Gastroesophageal sphincter (tissue), 4 donors: ENCODE measurements around the gene CFAP74. TPM values are rescaled to one million over a fixed set of nuclear protein-coding genes. Genes with fewer than 3 reads are reported as not detected.

Experiments
- ATAC-seq: fragments of 150-250 bp; one replicate; pipeline ENCODE4 v1.9.1; 2016; ENCODE audit warnings: mild to moderate bottlenecking, moderate library complexity
- H3K27ac ChIP-seq, 4 donors: fragments of 200-600 bp; sonication (generic) in 3 of 4; 1 replicate in 3 of 4; 2 replicates in 1 of 4; pipeline ENCODE4 v1.5.1; 2016 to 2019
- H3K27me3 ChIP-seq: fragments of 200-600 bp; sonication (generic); one replicate; pipeline ENCODE4 v1.5.1; 2019
- H3K36me3 ChIP-seq, 2 donors: fragments of 200-600 bp; sonication (generic); one replicate each; pipeline ENCODE4 v1.5.1; 2019; ENCODE audit warnings: control low read depth in 1 of 2
- H3K4me1 ChIP-seq, 3 donors: fragments of 200-600 bp; sonication (generic); 1 replicate in 2 of 3; 2 replicates in 1 of 3; pipeline ENCODE4 v1.5.1; 2016 to 2019; ENCODE audit warnings: control low read depth in 2 of 3
- H3K4me3 ChIP-seq, 2 donors: fragments of 200-600 bp; sonication (generic); one replicate each; pipeline ENCODE4 v1.5.1; 2019; ENCODE audit warnings: mild to moderate bottlenecking in 1 of 2, moderate library complexity in 1 of 2
- H3K9me3 ChIP-seq, 3 donors: fragments of 200-600 bp; sonication (generic); one replicate each; pipeline ENCODE4 v1.5.1; 2017 to 2019; ENCODE audit warnings: control low read depth in 2 of 3
- EP300 ChIP-seq: sonication (generic); formaldehyde crosslinking; IDR thresholded peaks from one replicate; pipeline ENCODE4 v1.6.1; 2017; ENCODE audit warnings: antibody characterized with exemption, mild to moderate bottlenecking
- POLR2A ChIP-seq, 2 donors: fragments of 450-650 bp; IDR thresholded peaks; one replicate each; pipeline ENCODE4 v1.6.1; 2017; ENCODE audit warnings: antibody characterized with exemption in 2 of 2, mild to moderate bottlenecking in 2 of 2, moderate library complexity in 1 of 2
- POLR2AphosphoS5 ChIP-seq: sonication (generic); formaldehyde crosslinking; IDR thresholded peaks from one replicate; pipeline ENCODE4 v1.6.1; 2017; ENCODE audit warnings: antibody characterized with exemption
- WGBS, 2 donors: methylation state at CpG; one replicate each; pipeline ENCODE4 v1.1.5; 2018; ENCODE audit warnings: low coverage in 1 of 2; 5-methylcytosine and 5-hydroxymethylcytosine counted together
- total RNA-seq, 4 donors: library from RNA; depleted of rRNA; stranded (reverse); fragments of >200 nt; gene quantifications; one replicate each; pipeline ENCODE4 v1.1.0, GENCODE V29; 2016
- TF ChIP-seq, protein P1 (sequence below), 4 experiments: fragments of 200-600 bp in 2 of 4; fragments of 450-650 bp in 2 of 4; sonication (generic) in 1 of 4; IDR thresholded peaks; one replicate each; pipeline ENCODE4 v1.5.1; 2017 to 2019; ENCODE audit warnings: antibody characterized with exemption in 4 of 4, mild to moderate bottlenecking in 2 of 4, moderate library complexity in 2 of 4

Gene CFAP74
- total RNA-seq, 4 donors from 2014 or later = 0.12 TPM; not detected in 3

DNA sequence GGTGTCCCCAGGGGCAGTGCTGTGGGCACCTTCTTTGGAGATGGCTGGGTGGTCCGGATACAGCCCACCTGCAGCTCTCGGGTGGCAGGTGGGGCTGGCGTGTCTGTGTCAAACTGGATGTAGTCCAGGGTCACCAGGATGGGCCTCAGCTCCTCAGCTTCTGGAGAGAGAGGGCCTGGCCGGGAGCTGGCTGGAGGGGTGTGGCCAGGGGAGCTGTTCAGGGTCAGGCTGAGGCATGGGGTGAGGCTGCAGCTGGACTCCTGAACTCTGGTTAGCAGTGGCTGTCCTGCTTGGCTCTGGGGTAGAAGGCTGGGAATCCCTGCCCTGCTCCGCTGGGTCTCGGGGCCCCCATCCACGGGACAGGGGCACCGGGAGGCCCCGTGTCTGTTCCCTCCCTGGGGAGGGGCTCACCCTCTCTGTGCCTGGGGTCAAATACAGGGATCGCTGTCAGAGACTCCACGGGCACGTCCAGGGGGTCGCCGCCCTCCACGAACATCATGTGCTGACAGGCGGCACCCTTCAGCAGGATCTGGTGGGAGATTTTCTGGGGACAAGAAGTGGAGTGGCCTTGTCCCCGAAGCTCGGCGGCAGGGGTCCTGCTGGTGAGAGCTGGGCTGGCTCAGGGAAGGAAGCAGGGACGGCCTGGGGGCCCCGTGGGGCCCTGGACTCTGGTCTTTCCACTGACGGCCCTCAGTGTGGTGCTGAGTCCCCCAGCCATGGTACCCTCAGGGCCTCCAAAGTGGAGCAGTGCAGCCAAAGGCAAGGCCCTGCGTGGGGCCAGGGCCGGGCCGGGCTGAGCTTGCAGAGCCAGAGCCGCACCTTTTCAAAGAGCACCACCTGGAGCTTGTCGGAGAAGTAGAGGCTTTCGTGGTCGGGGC is 80.4 kb downstream of the CFAP74 start:
- Histone ChIP-seq H3K4me1 (peaks cover 3 to 19% (median 7%) of the 10 kb centered on the region in 3 donors), H3K4me3 (no peak overlapping the region), H3K9me3 (no peaks in the 10 kb centered on the region), H3K27me3 (no peaks in the 10 kb centered on the region), H3K36me3 (no peaks in the 10 kb centered on the region), H3K27ac (no peak overlapping the region)
- no peak for TF ChIP-seq POLR2AphosphoS5
- TF ChIP-seq EP300 = no peak
- 20% methylated on average over 1 of the region's 29 CpGs; no CpG with 5 or more reads in 1 of the 2 donors for WGBS, 2 donors
- ATAC-seq = no peak

DNA sequence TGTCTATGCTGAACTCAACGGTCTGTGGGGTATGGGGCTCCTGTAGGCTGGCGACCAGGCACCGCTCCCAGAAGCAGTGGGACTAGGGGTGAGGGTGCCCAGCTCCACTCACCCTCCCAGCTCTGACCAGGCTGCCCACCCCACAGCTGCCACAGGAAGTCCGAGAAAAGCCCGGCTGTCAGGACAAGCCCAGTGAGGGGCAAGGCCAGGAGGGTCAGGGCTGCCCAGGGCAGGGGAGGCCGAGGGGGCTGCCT is 81.0 kb downstream of the CFAP74 start:
- no peak overlapping the region for H3K27ac ChIP-seq
- H3K27me3 ChIP-seq = no peaks in the 10 kb centered on the region
- WGBS, 2 donors = no CpG with 5 or more reads among the region's 6 CpGs
- ATAC-seq = no peak
- H3K36me3 ChIP-seq = no peaks in the 10 kb centered on the region
- H3K4me1 ChIP-seq = peaks cover 3 to 23% (median 11%) of the 10 kb centered on the region in 3 donors
- no peak overlapping the region for H3K4me3 ChIP-seq
- H3K9me3 ChIP-seq = no peaks in the 10 kb centered on the region
- TF ChIP-seq, protein P1, sequence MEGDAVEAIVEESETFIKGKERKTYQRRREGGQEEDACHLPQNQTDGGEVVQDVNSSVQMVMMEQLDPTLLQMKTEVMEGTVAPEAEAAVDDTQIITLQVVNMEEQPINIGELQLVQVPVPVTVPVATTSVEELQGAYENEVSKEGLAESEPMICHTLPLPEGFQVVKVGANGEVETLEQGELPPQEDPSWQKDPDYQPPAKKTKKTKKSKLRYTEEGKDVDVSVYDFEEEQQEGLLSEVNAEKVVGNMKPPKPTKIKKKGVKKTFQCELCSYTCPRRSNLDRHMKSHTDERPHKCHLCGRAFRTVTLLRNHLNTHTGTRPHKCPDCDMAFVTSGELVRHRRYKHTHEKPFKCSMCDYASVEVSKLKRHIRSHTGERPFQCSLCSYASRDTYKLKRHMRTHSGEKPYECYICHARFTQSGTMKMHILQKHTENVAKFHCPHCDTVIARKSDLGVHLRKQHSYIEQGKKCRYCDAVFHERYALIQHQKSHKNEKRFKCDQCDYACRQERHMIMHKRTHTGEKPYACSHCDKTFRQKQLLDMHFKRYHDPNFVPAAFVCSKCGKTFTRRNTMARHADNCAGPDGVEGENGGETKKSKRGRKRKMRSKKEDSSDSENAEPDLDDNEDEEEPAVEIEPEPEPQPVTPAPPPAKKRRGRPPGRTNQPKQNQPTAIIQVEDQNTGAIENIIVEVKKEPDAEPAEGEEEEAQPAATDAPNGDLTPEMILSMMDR (IDR thresholded peaks at IDR 0.05) = no peak
- TF ChIP-seq EP300 (no peak), POLR2A (IDR thresholded peaks at IDR 0.05) (no peak), POLR2AphosphoS5 (no peak)

DNA sequence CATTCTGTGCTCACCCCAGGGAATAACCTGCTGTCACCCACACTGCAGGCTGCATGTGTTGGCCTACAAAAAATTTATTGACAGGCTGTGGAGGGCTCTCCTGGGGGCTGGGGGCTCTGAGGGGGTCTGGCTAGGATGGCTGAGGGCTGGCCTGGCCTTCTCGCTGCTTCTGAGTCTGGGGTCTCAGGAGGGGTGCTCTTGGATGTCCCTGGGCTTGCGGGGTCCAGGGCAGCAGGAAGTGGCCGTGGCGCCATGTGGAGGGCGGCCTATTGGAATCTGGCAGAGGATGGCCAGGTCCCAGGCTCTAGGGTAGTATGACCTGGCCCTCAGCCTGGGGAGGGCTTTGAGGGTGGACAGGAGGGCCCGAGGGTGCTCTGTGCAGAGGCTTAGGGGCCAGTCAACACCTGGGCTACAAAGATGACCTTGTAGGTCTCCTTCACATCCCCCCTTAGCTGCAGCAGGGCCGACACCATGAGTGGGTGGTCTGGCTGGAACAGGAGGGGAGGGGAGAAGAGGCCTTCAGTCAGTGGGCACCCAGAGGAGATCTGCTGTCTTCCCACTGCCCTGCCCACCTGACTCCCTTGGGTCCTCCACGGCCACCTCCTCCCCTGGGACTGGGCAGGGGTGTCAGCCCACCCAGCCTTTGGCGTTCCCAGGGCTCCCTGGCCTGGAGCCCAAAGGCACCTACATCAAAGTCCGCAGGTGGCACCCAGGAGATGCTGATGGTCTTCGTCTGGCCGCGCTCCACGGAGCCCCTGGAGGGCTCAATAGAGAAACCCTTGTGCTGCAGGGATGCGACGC is 81.5 kb downstream of the CFAP74 start:
- Histone ChIP-seq H3K27ac (no peak overlapping the region), H3K4me3 (no peak overlapping the region), H3K36me3 (no peaks in the 10 kb centered on the region), H3K9me3 (no peaks in the 10 kb centered on the region), H3K27me3 (no peaks in the 10 kb centered on the region), H3K4me1 (peaks cover 3 to 23% (median 11%) of the 10 kb centered on the region in 3 donors)
- no peak for TF ChIP-seq POLR2AphosphoS5
- no peak for TF ChIP-seq EP300
- TF ChIP-seq POLR2A (IDR thresholded peaks at IDR 0.05) = no peak
- TF ChIP-seq, protein P1 (IDR thresholded peaks at IDR 0.05) = no peak
- WGBS, 2 donors = 100% methylated on average over 1 of the region's 16 CpGs; no CpG with 5 or more reads in 1 of the 2 donors
- no peak for ATAC-seq

DNA sequence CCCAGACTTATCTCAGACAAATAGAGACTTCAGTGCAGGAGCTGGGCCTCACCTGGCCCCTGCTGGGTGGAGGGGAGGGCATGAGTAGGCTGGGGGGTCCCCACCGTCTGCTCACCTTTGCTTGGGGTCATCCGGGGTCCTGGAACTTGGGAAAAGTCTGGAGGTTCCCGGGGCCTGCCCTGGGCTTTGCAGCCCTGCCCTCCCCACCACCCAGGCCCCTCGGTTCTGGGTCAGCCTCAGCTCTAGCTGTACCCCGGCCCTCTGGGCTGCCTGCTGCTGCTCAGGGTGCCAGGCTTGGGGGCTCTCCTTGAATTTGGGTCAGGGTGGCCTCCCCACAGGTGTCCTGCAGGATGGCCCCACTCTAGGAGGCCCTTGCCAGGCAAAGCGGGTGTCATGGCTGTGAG is 82.1 kb downstream of the CFAP74 start:
- H3K4me3 ChIP-seq = no peak overlapping the region
- H3K9me3 ChIP-seq = no peaks in the 10 kb centered on the region
- no peaks in the 10 kb centered on the region for H3K27me3 ChIP-seq
- peaks cover 3 to 23% (median 11%) of the 10 kb centered on the region in 3 donors for H3K4me1 ChIP-seq
- H3K27ac ChIP-seq = no peak overlapping the region
- TF ChIP-seq, protein P1 (IDR thresholded peaks at IDR 0.05) = no peak
- TF ChIP-seq POLR2A (IDR thresholded peaks at IDR 0.05) (no peak), POLR2AphosphoS5 (no peak), EP300 (no peak)
- ATAC-seq = no peak
- WGBS, 2 donors = no CpG with 5 or more reads among the region's 6 CpGs
- no peaks in the 10 kb centered on the region for H3K36me3 ChIP-seq

DNA sequence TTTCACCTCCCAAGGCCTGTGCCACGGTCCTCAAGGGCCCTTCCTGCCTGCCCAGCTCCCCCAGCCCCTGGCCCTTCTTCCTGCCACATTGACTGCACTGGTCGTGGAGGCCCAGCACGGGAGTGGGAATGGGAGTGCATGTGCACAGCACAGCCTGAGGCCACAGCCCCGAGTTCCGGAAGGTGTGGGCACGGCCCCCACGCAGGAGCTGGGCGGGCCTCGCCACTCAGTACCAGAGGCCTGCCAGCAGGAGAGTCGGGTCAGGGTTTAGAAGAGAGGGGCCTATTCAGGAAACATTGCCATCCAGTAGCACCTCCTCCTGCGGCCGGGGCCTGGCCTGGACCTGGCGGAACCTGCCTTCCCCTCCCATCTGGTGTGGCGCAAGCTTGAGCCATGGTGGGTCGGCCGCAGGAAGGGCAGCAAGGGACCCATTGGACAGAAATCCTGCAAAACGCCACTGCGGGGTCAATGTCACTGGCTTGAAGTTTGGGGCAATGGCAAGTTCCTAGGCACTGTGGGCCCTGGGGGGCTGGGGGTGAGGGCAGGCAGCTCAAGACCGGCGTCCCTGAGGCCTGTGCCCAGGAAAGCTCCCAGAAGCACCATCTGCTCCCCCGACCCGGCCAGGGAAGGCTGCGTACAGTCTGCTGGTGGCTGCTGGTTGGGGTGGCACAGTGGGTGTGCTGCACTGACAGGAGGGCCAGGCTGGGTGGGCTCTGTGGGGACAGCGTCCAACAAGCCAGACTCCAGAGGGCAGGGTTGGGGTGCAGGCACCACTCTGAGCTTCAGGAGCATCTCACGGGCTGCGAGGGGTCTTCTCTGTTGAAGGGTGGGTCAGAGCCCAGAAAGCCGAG is 82.8 kb downstream of the CFAP74 start:
- Histone ChIP-seq H3K9me3 (no peaks in the 10 kb centered on the region), H3K4me3 (no peak overlapping the region), H3K27me3 (no peaks in the 10 kb centered on the region), H3K4me1 (peaks cover 3 to 23% (median 11%) of the 10 kb centered on the region in 3 donors), H3K27ac (peak overlapping the region in 3 of 4 donors; percentile 77 to 81 (median 79)), H3K36me3 (no peaks in the 10 kb centered on the region)
- ATAC-seq = no peak
- no CpG with 5 or more reads among the region's 27 CpGs for WGBS, 2 donors
- TF ChIP-seq EP300 = no peak
- TF ChIP-seq POLR2A (IDR thresholded peaks at IDR 0.05) = no peak
- TF ChIP-seq POLR2AphosphoS5 = no peak
- TF ChIP-seq, protein P1 (IDR thresholded peaks at IDR 0.05) = no peak
